ENCODE measurements around the gene MRGPRF. TPM values are rescaled to one million over a fixed set of nuclear protein-coding genes. Genes with fewer than 3 reads are reported as not detected.
A peak's percentile ranks its signal among the peaks of the same experiment; 100 is the strongest.

Gene MRGPRF
- total RNA-seq, 4 donors from 2014 or later, result 17.9 to 119 (median 43.6) TPM

DNA sequence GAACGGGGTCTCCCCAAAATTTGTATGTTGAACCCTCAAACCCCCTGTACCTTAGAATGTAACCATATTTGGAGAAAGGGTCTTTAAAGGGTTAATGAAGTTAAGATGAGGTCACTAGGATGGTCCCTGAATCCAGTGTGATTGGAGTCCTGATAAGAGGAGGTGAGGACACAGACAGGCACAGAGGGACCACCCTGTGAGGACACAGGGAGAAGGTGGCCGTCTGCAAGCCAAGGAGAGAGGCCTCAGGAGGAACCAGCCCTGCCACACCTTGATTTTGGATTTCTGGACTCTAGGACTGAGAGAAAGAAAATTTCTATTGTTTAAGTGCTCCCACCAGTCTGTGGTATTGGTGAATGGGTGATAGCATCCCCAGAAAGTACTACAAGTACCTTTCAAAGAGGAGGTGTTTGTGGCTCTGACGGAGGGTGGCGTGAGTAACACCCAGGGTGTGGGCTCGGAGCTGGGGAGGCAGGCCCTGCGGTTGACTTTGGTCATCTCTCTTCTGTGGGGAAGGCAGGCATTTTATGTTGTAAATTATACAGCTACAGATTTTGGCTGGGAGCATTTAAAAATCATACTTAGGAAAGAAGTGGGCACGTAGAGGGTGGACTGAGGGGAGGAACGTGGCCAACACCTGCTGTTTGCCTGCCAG is 13.8 kb downstream of the MRGPRF start:
- intact Hi-C loops (cut with DNase I; ENCODE audit: low total_unique reads), result no loop called here
- Histone ChIP-seq H3K4me1 (peaks cover 30 to 50% (median 42%) of the 10 kb centered on the region in 4 donors), H3K36me3 (no peaks in the 10 kb centered on the region), H3K4me3 (no peak overlapping the region), H3K27ac (peak overlapping the region; percentile 72 to 98 (median 94)), H3K9me3 (no peaks in the 10 kb centered on the region), H3K27me3 (peaks cover 5% of the 10 kb centered on the region)
- peak; percentile 4 for DNase-seq
- TF ChIP-seq EP300 (IDR thresholded peaks at IDR 0.05; ENCODE audit: low read depth) (no peak), POLR2A (IDR thresholded peaks at IDR 0.05) (no peak), POLR2AphosphoS5 (IDR thresholded peaks at IDR 0.05) (no peak)
- TF ChIP-seq, protein P1, sequence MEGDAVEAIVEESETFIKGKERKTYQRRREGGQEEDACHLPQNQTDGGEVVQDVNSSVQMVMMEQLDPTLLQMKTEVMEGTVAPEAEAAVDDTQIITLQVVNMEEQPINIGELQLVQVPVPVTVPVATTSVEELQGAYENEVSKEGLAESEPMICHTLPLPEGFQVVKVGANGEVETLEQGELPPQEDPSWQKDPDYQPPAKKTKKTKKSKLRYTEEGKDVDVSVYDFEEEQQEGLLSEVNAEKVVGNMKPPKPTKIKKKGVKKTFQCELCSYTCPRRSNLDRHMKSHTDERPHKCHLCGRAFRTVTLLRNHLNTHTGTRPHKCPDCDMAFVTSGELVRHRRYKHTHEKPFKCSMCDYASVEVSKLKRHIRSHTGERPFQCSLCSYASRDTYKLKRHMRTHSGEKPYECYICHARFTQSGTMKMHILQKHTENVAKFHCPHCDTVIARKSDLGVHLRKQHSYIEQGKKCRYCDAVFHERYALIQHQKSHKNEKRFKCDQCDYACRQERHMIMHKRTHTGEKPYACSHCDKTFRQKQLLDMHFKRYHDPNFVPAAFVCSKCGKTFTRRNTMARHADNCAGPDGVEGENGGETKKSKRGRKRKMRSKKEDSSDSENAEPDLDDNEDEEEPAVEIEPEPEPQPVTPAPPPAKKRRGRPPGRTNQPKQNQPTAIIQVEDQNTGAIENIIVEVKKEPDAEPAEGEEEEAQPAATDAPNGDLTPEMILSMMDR (IDR thresholded peaks at IDR 0.05), result no peak
- 71 to 81% methylated on average over 3 to 8 of the region's 8 CpGs for WGBS, 2 donors (ENCODE audit: low coverage in 1 of 2)
- in situ Hi-C loops (cut with MboI; ENCODE audit: low pct_ligation_motif_present in 1 of 4, low pct_unique_long_range_greater_than_20kb in 1 of 4, low sequenced_read_pairs in 3 of 4), result no loop called here

DNA sequence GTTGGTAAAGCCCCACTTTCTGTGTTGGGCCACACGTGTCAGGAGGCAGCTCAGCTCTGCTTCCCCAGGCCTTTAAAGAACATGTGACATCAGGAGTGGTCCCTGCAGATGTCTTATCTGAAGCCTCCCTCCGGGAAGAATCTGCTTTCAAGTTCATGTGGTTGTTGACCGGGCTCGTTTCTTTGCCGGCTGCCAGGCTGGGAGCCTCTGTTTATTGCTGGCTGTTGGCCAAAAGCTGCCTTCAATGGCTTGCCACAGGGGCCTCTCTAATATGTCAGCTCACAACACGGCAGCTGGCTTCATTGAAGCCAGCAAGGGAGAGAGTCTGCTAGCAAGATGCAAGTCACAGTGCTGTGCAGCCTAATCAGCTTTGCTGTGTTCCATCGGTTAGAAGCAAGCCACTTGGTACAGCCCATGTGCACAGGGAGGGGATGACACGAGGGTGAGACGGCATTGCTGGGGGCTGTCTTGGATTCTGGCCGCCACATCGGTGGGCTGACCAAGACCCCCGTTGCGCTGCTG is 14.6 kb downstream of the MRGPRF start:
- no peaks in the 10 kb centered on the region for H3K9me3 ChIP-seq
- intact Hi-C loops (cut with DNase I; ENCODE audit: low total_unique reads), result no loop called here
- H3K4me3 ChIP-seq, result no peak overlapping the region
- WGBS, 2 donors (ENCODE audit: low coverage in 1 of 2), result 35% methylated on average over 13 of the region's 13 CpGs; no CpG with 5 or more reads in 1 of the 2 donors
- H3K27ac ChIP-seq, result peak overlapping the region; percentile 72 to 98 (median 94)
- H3K4me1 ChIP-seq, result peaks cover 28 to 43% (median 36%) of the 10 kb centered on the region in 4 donors
- peak; percentile 24 for DNase-seq
- in situ Hi-C loops (cut with MboI; ENCODE audit: low pct_ligation_motif_present in 1 of 4, low pct_unique_long_range_greater_than_20kb in 1 of 4, low sequenced_read_pairs in 3 of 4), result no loop called here
- H3K36me3 ChIP-seq, result no peaks in the 10 kb centered on the region
- TF ChIP-seq POLR2A (IDR thresholded peaks at IDR 0.05), result no peak
- H3K27me3 ChIP-seq, result peaks cover 10% of the 10 kb centered on the region

DNA sequence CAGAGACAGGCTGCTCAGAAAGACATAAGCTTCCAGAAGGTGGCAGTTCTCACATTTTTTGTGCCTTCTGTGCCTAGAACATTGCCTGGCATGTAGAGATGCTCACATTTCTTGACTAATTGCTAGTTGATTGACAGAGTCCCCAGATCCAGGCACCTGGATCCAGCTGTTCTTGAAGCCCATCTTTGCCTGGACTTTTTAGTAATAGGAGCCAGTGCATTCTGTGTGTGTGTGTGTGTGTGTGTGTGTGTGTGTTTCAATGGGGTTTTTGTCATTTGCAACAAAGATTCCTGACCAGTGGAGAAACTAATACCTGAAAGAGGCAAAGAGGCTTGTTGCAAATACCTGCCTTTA is 15.1 kb downstream of the MRGPRF start:
- Histone ChIP-seq H3K27me3 (peaks cover 10% of the 10 kb centered on the region), H3K9me3 (no peaks in the 10 kb centered on the region), H3K4me3 (no peak overlapping the region), H3K36me3 (no peaks in the 10 kb centered on the region), H3K27ac (peak overlapping the region; percentile 72 to 98 (median 94)), H3K4me1 (peaks cover 26 to 38% (median 32%) of the 10 kb centered on the region in 4 donors)
- in situ Hi-C loops (cut with MboI; ENCODE audit: low pct_ligation_motif_present in 1 of 4, low pct_unique_long_range_greater_than_20kb in 1 of 4, low sequenced_read_pairs in 3 of 4) (no loop called here), intact Hi-C loops (cut with DNase I; ENCODE audit: low total_unique reads) (no loop called here)
- TF ChIP-seq, protein P1 (IDR thresholded peaks at IDR 0.05), result no peak
- TF ChIP-seq EP300 (IDR thresholded peaks at IDR 0.05; ENCODE audit: low read depth) (no peak), POLR2AphosphoS5 (IDR thresholded peaks at IDR 0.05) (no peak), POLR2A (IDR thresholded peaks at IDR 0.05) (no peak)
- DNase-seq, result no peak

DNA sequence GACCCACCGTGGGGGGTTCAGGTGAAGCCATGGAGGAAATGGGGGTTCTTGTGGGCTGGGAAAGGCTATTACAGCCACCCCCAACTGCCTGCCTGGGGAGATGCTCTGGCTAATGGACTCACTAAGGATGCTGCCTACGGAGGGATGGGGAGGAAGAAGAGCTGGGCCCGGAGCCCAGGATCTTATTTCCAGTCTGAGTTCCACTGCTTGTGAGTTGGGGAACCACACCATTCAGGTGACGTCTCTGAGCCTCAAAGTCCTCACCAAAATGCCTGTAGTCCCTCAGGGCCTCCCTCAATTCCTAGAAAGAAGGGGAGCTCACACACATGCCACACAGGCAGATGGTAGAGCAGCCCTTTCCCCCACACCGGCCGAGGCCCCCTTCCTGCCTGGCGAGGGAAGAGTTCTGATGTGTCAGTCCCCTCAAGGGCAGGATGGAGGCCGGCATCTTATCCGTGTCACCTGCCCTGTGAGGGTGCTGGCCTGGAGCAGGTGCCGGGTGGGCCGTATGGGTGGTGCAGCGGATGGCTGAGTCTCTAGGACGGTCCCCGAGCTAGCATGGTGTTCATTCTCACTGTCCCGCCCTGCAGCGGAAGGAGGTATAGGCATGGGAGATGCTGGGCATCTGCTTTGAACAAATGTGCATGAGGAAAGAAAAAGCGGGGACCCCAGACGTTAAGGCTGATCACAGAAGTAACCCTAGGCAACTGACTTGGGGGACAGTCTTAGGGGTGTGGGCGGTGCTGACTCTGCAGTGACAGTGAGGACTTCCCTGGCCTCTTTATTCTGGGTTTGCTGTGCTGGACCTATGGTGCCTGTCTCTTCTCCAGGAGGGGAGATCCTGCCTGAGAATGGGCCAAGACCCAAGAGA is 15.7 kb downstream of the MRGPRF start:
- in situ Hi-C loops (cut with MboI; ENCODE audit: low pct_ligation_motif_present in 1 of 4, low pct_unique_long_range_greater_than_20kb in 1 of 4, low sequenced_read_pairs in 3 of 4), result no loop called here
- intact Hi-C loops (cut with DNase I; ENCODE audit: low total_unique reads), result no loop called here
- H3K27ac ChIP-seq, result peak overlapping the region; percentile 0 to 98 (median 94)
- 87 to 100% methylated on average over 1 to 19 of the region's 19 CpGs for WGBS, 2 donors (ENCODE audit: low coverage in 1 of 2)
- DNase-seq, result peak; percentile 5
- H3K9me3 ChIP-seq, result no peaks in the 10 kb centered on the region
- no peaks in the 10 kb centered on the region for H3K36me3 ChIP-seq
- peaks cover 20 to 34% (median 26%) of the 10 kb centered on the region in 4 donors for H3K4me1 ChIP-seq
- H3K27me3 ChIP-seq, result peaks cover 10% of the 10 kb centered on the region
- no peak overlapping the region for H3K4me3 ChIP-seq
- TF ChIP-seq, protein P1 (IDR thresholded peaks at IDR 0.05), result no peak
- no peak for TF ChIP-seq EP300 (IDR thresholded peaks at IDR 0.05; ENCODE audit: low read depth)
- no peak for TF ChIP-seq POLR2AphosphoS5 (IDR thresholded peaks at IDR 0.05)
- no peak for TF ChIP-seq POLR2A (IDR thresholded peaks at IDR 0.05)
